HG03571 (cell line): ENCODE results near the gene PRDM15.

ENCODE experiments used
- ATAC-seq: cut with Tn5 transposase; IDR thresholded peaks from one replicate; pipeline ENCODE4 v1.9.1; 2021; ENCODE audit not compliant: unreplicated experiment

Gene PRDM15

GRCh38 chr21:41879190-41879998 lies at the start of gene PRDM15:
TSS of gene PRDM15 (minus strand) at chr21:41879344. CDS start at chr21:41860363, 18,981 bp downstream.
- peak; percentile 50 for ATAC-seq

GRCh38 chr21:41928621-41929220 lies 49.6 kb upstream of the PRDM15 start:
- no peak for ATAC-seq

- no peak for ATAC-seq
These were observed 48.7 kb upstream of the PRDM15 start for GRCh38 chr21:41927727-41928409.

GRCh38 chr21:41926807-41927171 lies 47.6 kb upstream of the PRDM15 start:
- ATAC-seq, result no peak

GRCh38 chr21:41926117-41926806 lies 47.1 kb upstream of the PRDM15 start:
- no peak for ATAC-seq

GRCh38 chr21:41925767-41926116 lies 46.6 kb upstream of the PRDM15 start:
- ATAC-seq, result no peak

- ATAC-seq, result no peak
These were observed 45.2 kb upstream of the PRDM15 start for GRCh38 chr21:41924368-41924754.

GRCh38 chr21:41923631-41924367 lies 44.7 kb upstream of the PRDM15 start:
- ATAC-seq, result no peak

- ATAC-seq, result no peak
These were observed 44.0 kb upstream of the PRDM15 start for GRCh38 chr21:41923186-41923585.

GRCh38 chr21:41921021-41921420 lies 41.9 kb upstream of the PRDM15 start:
- ATAC-seq, result peak; percentile 47

GRCh38 chr21:41920476-41920875 lies 41.3 kb upstream of the PRDM15 start:
- ATAC-seq, result no peak

- ATAC-seq, result no peak
These were observed 40.7 kb upstream of the PRDM15 start for GRCh38 chr21:41919666-41920398.

- ATAC-seq, result no peak
These were observed 39.6 kb upstream of the PRDM15 start for GRCh38 chr21:41918561-41919358.

GRCh38 chr21:41917531-41917930 lies 38.4 kb upstream of the PRDM15 start:
- no peak for ATAC-seq

GRCh38 chr21:41916888-41917433 lies 37.8 kb upstream of the PRDM15 start:
- ATAC-seq, result no peak

GRCh38 chr21:41914965-41915364 lies 35.8 kb upstream of the PRDM15 start:
- ATAC-seq, result no peak

GRCh38 chr21:41914358-41914757 lies 35.2 kb upstream of the PRDM15 start:
- no peak for ATAC-seq

- no peak for ATAC-seq
These were observed 34.1 kb upstream of the PRDM15 start for GRCh38 chr21:41913230-41913629.

GRCh38 chr21:41908829-41909228 lies 29.7 kb upstream of the PRDM15 start:
- ATAC-seq, result no peak
